B cell (primary cell): ENCODE measurements around the gene RNF8. TPM values are rescaled to one million over a fixed set of nuclear protein-coding genes. Genes with fewer than 3 reads are reported as not detected.

ENCODE experiments used
- ATAC-seq: fragments of 200-7000 bp; cut with Tn5 transposase; one replicate; pipeline ENCODE4 v1.10.0; 2021; ENCODE audit warnings: low read depth, mild to moderate bottlenecking, moderate number of reproducible peaks, moderate library complexity
- CTCF ChIA-PET: fragments of 350-600 bp; sonication (Branson Sonifier 250); formaldehyde crosslinking; loops from one replicate; lab custom pipeline; 2021; ENCODE audit warnings: antibody characterized with exemption, inconsistent platforms; lab: Charles Lee
- POLR2A ChIA-PET: fragments of 350-600 bp; sonication (Branson Sonifier 250); formaldehyde crosslinking; loops from one replicate; lab custom pipeline; 2021; ENCODE audit warnings: antibody characterized with exemption; lab: Charles Lee
- DNase-seq: peaks from one replicate; pipeline ENCODE4 v3.0.0; 2013
- H2AFZ ChIP-seq: 2 replicates; pipeline ENCODE4 v1.6.1; 2012; ENCODE audit warnings: mild to moderate bottlenecking, low read depth, low read length; ENCODE audit not compliant: insufficient read depth, poor library complexity, severe bottlenecking
- H3K27ac ChIP-seq, 2 donors: 1 replicate in 1 of 2; 2 replicates in 1 of 2; pipeline ENCODE4 v1.5.1; 2012 to 2013; ENCODE audit warnings: low read length in 2 of 2, mild to moderate bottlenecking in 2 of 2, moderate library complexity in 1 of 2
- H3K27me3 ChIP-seq, 4 experiments: fragments of 200-600 bp in 1 of 4; sonication (generic) in 1 of 4; replicated peaks in 1 of 4; 1 replicate in 2 of 4; 2 replicates in 2 of 4; pipeline versions ENCODE4 v1.6.1 to v1.7.0; 2013 to 2016; ENCODE audit warnings: low read length in 3 of 4, mild to moderate bottlenecking in 2 of 4, mixed read lengths in 1 of 4, moderate library complexity in 1 of 4; ENCODE audit not compliant: insufficient read depth in 4 of 4, control insufficient read depth in 3 of 4; ENCODE audit errors: control extremely low read depth in 1 of 4
- H3K36me3 ChIP-seq, 2 experiments: replicated peaks in 1 of 2; 1 replicate in 1 of 2; 2 replicates in 1 of 2; pipeline versions ENCODE4 v1.6.1 to v1.7.1; 2013; ENCODE audit warnings: low read length in 1 of 2; ENCODE audit not compliant: insufficient read depth in 2 of 2, control insufficient read depth in 1 of 2; ENCODE audit errors: control extremely low read depth in 1 of 2, extremely low read depth in 1 of 2
- H3K4me1 ChIP-seq, 2 donors: fragments of 200-600 bp in 1 of 2; sonication (generic) in 1 of 2; 1 replicate in 1 of 2; 2 replicates in 1 of 2; pipeline versions ENCODE4 v1.5.1 to v1.6.1; 2013 to 2017; ENCODE audit warnings: low read length in 2 of 2; ENCODE audit not compliant: control insufficient read depth in 2 of 2, insufficient read depth in 2 of 2
- H3K4me2 ChIP-seq: replicated peaks from 2 replicates; pipeline ENCODE3; 2012; ENCODE audit warnings: mild to moderate bottlenecking, low read depth, low read length; ENCODE audit not compliant: poor library complexity, severe bottlenecking
- H3K4me3 ChIP-seq, 5 experiments: fragments of 200-600 bp in 1 of 5; sonication (generic) in 1 of 5; 1 replicate in 3 of 5; 2 replicates in 2 of 5; pipeline versions ENCODE4 v1.5.1 to v1.7.0; 2011 to 2016; ENCODE audit warnings: low read length in 4 of 5, mild to moderate bottlenecking in 4 of 5, low read depth in 2 of 5, control low read depth in 1 of 5, moderate library complexity in 1 of 5; ENCODE audit not compliant: insufficient read depth in 1 of 5; ENCODE audit errors: control extremely low read depth in 1 of 5, extremely low read depth in 1 of 5
- H3K79me2 ChIP-seq: fragments of 200-600 bp; sonication (generic); one replicate; pipeline ENCODE4 v1.6.0; 2016; ENCODE audit warnings: low read length; ENCODE audit not compliant: control insufficient read depth, insufficient read depth
- H3K9ac ChIP-seq: fragments of 200-600 bp; sonication (generic); 2 replicates; pipeline ENCODE4 v1.6.1; 2017; ENCODE audit warnings: mild to moderate bottlenecking, low read length, moderate library complexity
- H3K9me3 ChIP-seq, 3 donors: one replicate each; pipeline versions ENCODE4 v1.6.1 to v1.7.1; 2013; ENCODE audit warnings: low read length in 2 of 3; ENCODE audit not compliant: control insufficient read depth in 2 of 3, insufficient read depth in 1 of 3; ENCODE audit errors: control extremely low read depth in 1 of 3
- H4K20me1 ChIP-seq: 2 replicates; pipeline ENCODE4 v1.6.0; 2012; ENCODE audit warnings: mild to moderate bottlenecking, low read length; ENCODE audit not compliant: insufficient read depth, control insufficient read depth, poor library complexity, severe bottlenecking
- H3K27ac Mint-ChIP-seq: one replicate; pipeline ENCODE4 v1.8.0; 2021; ENCODE audit warnings: mixed read lengths
- H3K27me3 Mint-ChIP-seq: one replicate; pipeline ENCODE4 v1.8.0; 2021; ENCODE audit warnings: mixed read lengths
- H3K4me1 Mint-ChIP-seq: one replicate; pipeline ENCODE4 v1.8.0; 2021; ENCODE audit warnings: mixed read lengths
- H3K4me3 Mint-ChIP-seq: one replicate; pipeline ENCODE4 v1.8.0; 2021; ENCODE audit warnings: mixed read lengths
- H3K9me3 Mint-ChIP-seq: one replicate; pipeline ENCODE4 v1.8.0; 2022; ENCODE audit warnings: mixed read lengths; ENCODE audit not compliant: insufficient read depth
- CTCF ChIP-seq: fragments of 200-600 bp; IDR thresholded peaks from one replicate; pipeline ENCODE4 v1.8.0; 2022; ENCODE audit warnings: antibody characterized with exemption, mild to moderate bottlenecking
- EZH2 ChIP-seq: IDR thresholded peaks from 2 replicates; pipeline ENCODE4 v1.6.1; 2012; ENCODE audit warnings: borderline replicate concordance, low read depth, mild to moderate bottlenecking, moderate library complexity, low read length; ENCODE audit not compliant: insufficient read depth, poor library complexity, severe bottlenecking
- WGBS: methylation state at CpG from one replicate; pipeline ENCODE4 v1.1.5; 2013; ENCODE audit warnings: missing lambda C conversion rate; ENCODE audit not compliant: insufficient coverage; 5-methylcytosine and 5-hydroxymethylcytosine counted together
- intact Hi-C: fragments of 100-400 bp; cut with micrococcal nuclease; formaldehyde crosslinking; loops from one replicate; pipeline ENCODE4 v1.10.0; 2022
- polyA plus RNA-seq: library from polyadenylated mRNA; depleted of rRNA; stranded (reverse); fragments of >200 nt; gene quantifications from 2 replicates; pipeline ENCODE4 v1.2.3, GENCODE V29; 2012
- total RNA-seq, 2 donors: library from RNA; stranded (reverse); fragments of 120-200 nt in 1 of 2; gene quantifications; 1 replicate in 1 of 2; 2 replicates in 1 of 2; pipeline versions ENCODE4 v1.2.3 to v1.2.4, GENCODE V29; 2013 to 2022

The RNF8 gene
- total and polyA plus RNA-seq, 2 donors (not counting 1 experiment from before 2014, with no cell fraction given) = 5.3 to 16.9 TPM

- POLR2A ChIA-PET = no interaction called here
- intact Hi-C loops = no loop called here
- no peak overlapping the region for H3K27ac ChIP-seq
Measured at GRCh38 chr6:37304766-37305165, 49.0 kb upstream of the RNF8 start.

More at GRCh38 chr6:37304766-37305165, 49.0 kb upstream of the RNF8 start:
- ATAC-seq (no peak), DNase-seq (no peak)
- Histone ChIP-seq H3K9me3 (no peaks in the 10 kb centered on the region), H3K9ac (no peak overlapping the region), H3K4me3 (no peak overlapping the region), H2AFZ (no peak overlapping the region), H4K20me1 (no peaks in the 10 kb centered on the region), H3K4me2 (no peak overlapping the region), H3K79me2 (no peaks in the 10 kb centered on the region), H3K36me3 (peaks cover 13 to 25% of the 10 kb centered on the region in 2 experiments), H3K4me1 (peaks cover 0 to 8% of the 10 kb centered on the region in 2 donors), H3K27me3 (no peaks in the 10 kb centered on the region)
- peaks cover 10% of the 10 kb centered on the region for H3K4me1 Mint-ChIP-seq
- no peak overlapping the region for H3K27ac Mint-ChIP-seq
- CTCF ChIA-PET = interaction anchor here (1.5 kb wide), 1 partner anchor 21 kb away, joined by 4 read pairs; no protein-coding TSS in a partner anchor
- H3K9me3 Mint-ChIP-seq = no peaks in the 10 kb centered on the region
- TF ChIP-seq CTCF (no peak), EZH2 (no peak)
- H3K4me3 Mint-ChIP-seq = no peak overlapping the region
- 98% methylated on average over 6 of the region's 7 CpGs for WGBS
- H3K27me3 Mint-ChIP-seq = no peaks in the 10 kb centered on the region
